ENCODE results near the gene ENO2. TPM values are rescaled to one million over a fixed set of nuclear protein-coding genes. Genes with fewer than 3 reads are reported as not detected.

The ENO2 gene
- total RNA-seq, 1 experiment from 2014 or later = 30.2 TPM

- no peak overlapping the region for H3K9ac ChIP-seq (ENCODE audit: low read length)
- no peak overlapping the region for H3K4me2 ChIP-seq (ENCODE audit: low read length)
- no peaks in the 10 kb centered on the region for H3K9me2 ChIP-seq (replicated peaks; ENCODE audit: low read length)
- intact Hi-C loops (cut with micrococcal nuclease) = no loop called here
- H3K9me3 ChIP-seq (ENCODE audit: low read length) = no peaks in the 10 kb centered on the region
- peaks cover 20% of the 10 kb centered on the region for H3K4me1 ChIP-seq (ENCODE audit: insufficient read depth, low read length)
- H4K20me1 ChIP-seq (ENCODE audit: low read length) = no peaks in the 10 kb centered on the region; the same call in 1 of the 2 replicates
- no peaks in the 10 kb centered on the region for H3K27me3 ChIP-seq (ENCODE audit: low read length)
- no peak for DNase-seq
- no peak overlapping the region for H2AFZ ChIP-seq (ENCODE audit: low read length)
- POLR2A ChIA-PET (ENCODE audit: unreplicated experiment) = no interaction called here
- no peaks in the 10 kb centered on the region for H3F3A ChIP-seq (ENCODE audit: low read length, unreplicated experiment)
- no TSS peak for BruUV-seq (replicated peaks)
- H3K36me3 ChIP-seq (ENCODE audit: low read depth, low read length) = peaks cover 4% of the 10 kb centered on the region; the same call in 1 of the 2 replicates
- H3K27ac ChIP-seq (ENCODE audit: low read length) = no peak overlapping the region
- TF ChIP-seq EZH2 (IDR thresholded peaks at IDR 0.05; ENCODE audit: low read length, unreplicated experiment) (no peak), EZH2phosphoT487 (IDR thresholded peaks at IDR 0.05; ENCODE audit: borderline replicate concordance, low read length) (no peak), CTCF (conservative IDR thresholded peaks at IDR 0.05; ENCODE audit: low read depth, low read length) (no peak)
- CTCF ChIA-PET = no interaction called here
- no peak for ATAC-seq
- H3K79me2 ChIP-seq (ENCODE audit: low read length) = peaks cover 44% of the 10 kb centered on the region
- H3K4me3 ChIP-seq (ENCODE audit: low read length) = no peak overlapping the region
Measured at GRCh38 chr12:6932766-6933165, 18.4 kb downstream of the ENO2 start.

- Histone ChIP-seq H3K36me3 (ENCODE audit: low read depth, low read length) (peaks cover 4% of the 10 kb centered on the region; the same call in 1 of the 2 replicates), H4K20me1 (ENCODE audit: low read length) (no peaks in the 10 kb centered on the region; the same call in 1 of the 2 replicates), H3K79me2 (ENCODE audit: low read length) (peaks cover 34% of the 10 kb centered on the region), H3K4me1 (ENCODE audit: insufficient read depth, low read length) (peaks cover 18% of the 10 kb centered on the region), H3K9me2 (replicated peaks; ENCODE audit: low read length) (no peaks in the 10 kb centered on the region), H3K27ac (ENCODE audit: low read length) (no peak overlapping the region), H3K27me3 (ENCODE audit: low read length) (no peaks in the 10 kb centered on the region), H3K9me3 (ENCODE audit: low read length) (no peaks in the 10 kb centered on the region), H3K4me2 (ENCODE audit: low read length) (no peak overlapping the region), H3K4me3 (ENCODE audit: low read length) (no peak overlapping the region), H3F3A (ENCODE audit: low read length, unreplicated experiment) (no peaks in the 10 kb centered on the region), H3K9ac (ENCODE audit: low read length) (no peak overlapping the region), H2AFZ (ENCODE audit: low read length) (no peak overlapping the region)
- DNase-seq (no peak), ATAC-seq (no peak)
- BruUV-seq (replicated peaks) = no TSS peak
- intact Hi-C loops (cut with micrococcal nuclease) = no loop called here
- no peak for TF ChIP-seq EZH2 (IDR thresholded peaks at IDR 0.05; ENCODE audit: low read length, unreplicated experiment)
- no peak for TF ChIP-seq CTCF (conservative IDR thresholded peaks at IDR 0.05; ENCODE audit: low read depth, low read length)
- ChIA-PET POLR2A (ENCODE audit: unreplicated experiment) (interaction anchor here (0.6 kb wide), 1 partner anchor 62 kb away, joined by 3 read pairs; no protein-coding TSS in a partner anchor), CTCF (no interaction called here)
Measured at GRCh38 chr12:6934110-6934509, 19.7 kb downstream of the ENO2 start.

GRCh38 chr12:6935371-6936193, 21.2 kb downstream of the ENO2 start:
- no peak overlapping the region for H2AFZ ChIP-seq (ENCODE audit: low read length)
- CTCF ChIA-PET = no interaction called here
- H3K4me3 ChIP-seq (ENCODE audit: low read length) = no peak overlapping the region
- H3K9ac ChIP-seq (ENCODE audit: low read length) = no peak overlapping the region
- peaks cover 4% of the 10 kb centered on the region; the same call in 1 of the 2 replicates for H3K36me3 ChIP-seq (ENCODE audit: low read depth, low read length)
- peaks cover 7% of the 10 kb centered on the region; the same call in 1 of the 2 replicates for H3K4me1 ChIP-seq (ENCODE audit: insufficient read depth, low read length)
- no peak overlapping the region for H3K4me2 ChIP-seq (ENCODE audit: low read length)
- no peak for TF ChIP-seq EZH2phosphoT487 (IDR thresholded peaks at IDR 0.05; ENCODE audit: borderline replicate concordance, low read length)
- TF ChIP-seq EZH2 (IDR thresholded peaks at IDR 0.05; ENCODE audit: low read length, unreplicated experiment) = no peak
- no peak for TF ChIP-seq CTCF (conservative IDR thresholded peaks at IDR 0.05; ENCODE audit: low read depth, low read length)
- peaks cover 20% of the 10 kb centered on the region for H3K79me2 ChIP-seq (ENCODE audit: low read length)
- H3K9me2 ChIP-seq (replicated peaks; ENCODE audit: low read length) = no peaks in the 10 kb centered on the region
- H3K9me3 ChIP-seq (ENCODE audit: low read length) = no peaks in the 10 kb centered on the region
- no peaks in the 10 kb centered on the region for H3K27me3 ChIP-seq (ENCODE audit: low read length)
- no peaks in the 10 kb centered on the region for H3F3A ChIP-seq (ENCODE audit: low read length, unreplicated experiment)
- POLR2A ChIA-PET (ENCODE audit: unreplicated experiment) = no interaction called here
- no TSS peak for BruUV-seq (replicated peaks)
- DNase-seq (no peak), ATAC-seq (no peak)
- intact Hi-C loops (cut with micrococcal nuclease) = no loop called here
- no peak overlapping the region for H3K27ac ChIP-seq (ENCODE audit: low read length)
- H4K20me1 ChIP-seq (ENCODE audit: low read length) = no peaks in the 10 kb centered on the region
